ENCODE measurements around the gene HEG1. TPM values are rescaled to one million over a fixed set of nuclear protein-coding genes. Genes with fewer than 3 reads are reported as not detected.

HEG1 gene
- total RNA-seq, 1 experiment from 2014 or later = 69.8 TPM

GRCh38 chr3:124967964-124968363 lies 87.8 kb downstream of the HEG1 start:
- Histone ChIP-seq H3K36me3 (ENCODE audit: control insufficient read depth, insufficient read depth, low read length) (no peaks in the 10 kb centered on the region), H3K4me1 (peaks cover 10% of the 10 kb centered on the region; the same call in 1 of the 2 replicates), H3K4me3 (ENCODE audit: low read depth, low read length) (no peak overlapping the region), H3K27me3 (replicated peaks; ENCODE audit: control insufficient read depth, insufficient read depth, low read length) (no peaks in the 10 kb centered on the region), H3K9me3 (no peaks in the 10 kb centered on the region)
- no peaks in the 10 kb centered on the region for H3K27me3 Mint-ChIP-seq (ENCODE audit: insufficient read depth, unreplicated experiment)
- no peak overlapping the region for H3K27ac Mint-ChIP-seq (ENCODE audit: unreplicated experiment)
- no TSS peak for BruUV-seq (replicated peaks)
- ChIA-PET POLR2A (no interaction called here), CTCF (no interaction called here)
- no peak overlapping the region for H3K4me3 Mint-ChIP-seq (ENCODE audit: unreplicated experiment)
- no peak for DNase-seq
- H3K36me3 Mint-ChIP-seq (ENCODE audit: insufficient read depth, unreplicated experiment) = peaks cover 60% of the 10 kb centered on the region
- no peak for TF ChIP-seq CTCF (IDR thresholded peaks at IDR 0.05; ENCODE audit: insufficient read depth in 1 of 2, low read depth in 1 of 2, low read length in 1 of 2, severe bottlenecking in 1 of 2, unreplicated experiment in 1 of 2)
- no peaks in the 10 kb centered on the region for H3K4me1 Mint-ChIP-seq (ENCODE audit: low read depth, unreplicated experiment)
- intact Hi-C loops (cut with micrococcal nuclease; ENCODE audit: unreplicated experiment) = no loop called here
- H3K9me3 Mint-ChIP-seq (ENCODE audit: unreplicated experiment) = no peaks in the 10 kb centered on the region

GRCh38 chr3:124966521-124967445 lies 89.0 kb downstream of the HEG1 start:
- Mint-ChIP-seq H3K27ac (ENCODE audit: unreplicated experiment) (no peak overlapping the region), H3K9me3 (ENCODE audit: unreplicated experiment) (no peaks in the 10 kb centered on the region), H3K27me3 (ENCODE audit: insufficient read depth, unreplicated experiment) (no peaks in the 10 kb centered on the region), H3K36me3 (ENCODE audit: insufficient read depth, unreplicated experiment) (peaks cover 48% of the 10 kb centered on the region), H3K4me3 (ENCODE audit: unreplicated experiment) (no peak overlapping the region), H3K4me1 (ENCODE audit: low read depth, unreplicated experiment) (no peaks in the 10 kb centered on the region)
- Histone ChIP-seq H3K27me3 (replicated peaks; ENCODE audit: control insufficient read depth, insufficient read depth, low read length) (no peaks in the 10 kb centered on the region), H3K4me3 (ENCODE audit: low read depth, low read length) (no peak overlapping the region), H3K9me3 (no peaks in the 10 kb centered on the region), H3K36me3 (ENCODE audit: control insufficient read depth, insufficient read depth, low read length) (no peaks in the 10 kb centered on the region), H3K4me1 (peaks cover 1% of the 10 kb centered on the region; the same call in 1 of the 2 replicates)
- BruUV-seq (replicated peaks) = no TSS peak
- POLR2A ChIA-PET = no interaction called here
- DNase-seq = no peak
- TF ChIP-seq CTCF (IDR thresholded peaks at IDR 0.05; ENCODE audit: insufficient read depth in 1 of 2, low read depth in 1 of 2, low read length in 1 of 2, severe bottlenecking in 1 of 2, unreplicated experiment in 1 of 2) = no peak
- intact Hi-C loops (cut with micrococcal nuclease; ENCODE audit: unreplicated experiment) = no loop called here
- CTCF ChIA-PET = no interaction called here

GRCh38 chr3:124965413-124965812 lies 90.4 kb downstream of the HEG1 start:
- CTCF ChIA-PET = no interaction called here
- no peak for TF ChIP-seq CTCF (IDR thresholded peaks at IDR 0.05; ENCODE audit: insufficient read depth in 1 of 2, low read depth in 1 of 2, low read length in 1 of 2, severe bottlenecking in 1 of 2, unreplicated experiment in 1 of 2)
- Mint-ChIP-seq H3K4me1 (ENCODE audit: low read depth, unreplicated experiment) (no peaks in the 10 kb centered on the region), H3K27ac (ENCODE audit: unreplicated experiment) (no peak overlapping the region), H3K4me3 (ENCODE audit: unreplicated experiment) (no peak overlapping the region), H3K36me3 (ENCODE audit: insufficient read depth, unreplicated experiment) (peaks cover 35% of the 10 kb centered on the region), H3K9me3 (ENCODE audit: unreplicated experiment) (no peaks in the 10 kb centered on the region), H3K27me3 (ENCODE audit: insufficient read depth, unreplicated experiment) (no peaks in the 10 kb centered on the region)
- Histone ChIP-seq H3K27me3 (replicated peaks; ENCODE audit: control insufficient read depth, insufficient read depth, low read length) (no peaks in the 10 kb centered on the region), H3K4me3 (ENCODE audit: low read depth, low read length) (no peak overlapping the region), H3K36me3 (ENCODE audit: control insufficient read depth, insufficient read depth, low read length) (no peaks in the 10 kb centered on the region), H3K4me1 (no peaks in the 10 kb centered on the region), H3K9me3 (no peaks in the 10 kb centered on the region)
- BruUV-seq (replicated peaks) = no TSS peak
- DNase-seq = no peak
- intact Hi-C loops (cut with micrococcal nuclease; ENCODE audit: unreplicated experiment) = no loop called here
- POLR2A ChIA-PET = no interaction called here

Data from Caco-2 (cell line).